ENCODE data around the gene BTC. TPM values are rescaled to one million over a fixed set of nuclear protein-coding genes. Genes with fewer than 3 reads are reported as not detected.

The BTC gene
- 4.5 TPM in 2 replicates for total RNA-seq (2021)
- Bru-seq, nascent RNA, result percentile 42 among the genes with signal in this experiment
- percentile 46 among the genes with signal in this experiment for BruChase-seq, experiment 1, labeled RNA remaining after a 2-hour chase
- BruChase-seq, experiment 2, labeled RNA remaining after a 6-hour chase, result percentile 36 among the genes with signal in this experiment
- long read RNA-seq, partial matches to known transcripts, result 0 of 6 reads
- long read RNA-seq, other reads (novel, unspliced or antisense), result 4 of 6 reads

GRCh38 chr4:74794382-74795010, at the start of gene BTC:
TSS of gene BTC (minus strand) at chr4:74794523. CDS start at chr4:74794325, 198 bp downstream.
- Histone ChIP-seq H3K9me3 (ENCODE audit: insufficient read depth, low read depth) (no peaks in the 10 kb centered on the region), H3K27ac (peak within 1 kb of the TSS; percentile 79), H3K36me3 (ENCODE audit: low read depth) (no peaks in the 10 kb centered on the region), H3K27me3 (ENCODE audit: insufficient read depth, low read depth) (no peaks in the 10 kb centered on the region), H3F3A (ENCODE audit: insufficient read depth, low read depth) (no peaks in the 10 kb centered on the region), H3K4me3 (peak within 1 kb of the TSS; percentile 91), H3K79me2 (ENCODE audit: low read depth) (no peaks in the 10 kb centered on the region), H3K4me1 (replicated peaks; ENCODE audit: insufficient read depth) (peaks cover 11% of the 10 kb centered on the region), H3K4me2 (peak within 1 kb of the TSS; percentile 83), H2AFZ (peak within 1 kb of the TSS; percentile 86), H3K9me2 (ENCODE audit: insufficient read depth) (no peaks in the 10 kb centered on the region), H4K20me1 (ENCODE audit: insufficient read depth) (no peaks in the 10 kb centered on the region)
- TF ChIP-seq CTCF (conservative IDR thresholded peaks at IDR 0.05) (peak; percentile 66), EZH2 (IDR thresholded peaks at IDR 0.05; ENCODE audit: low read depth) (no peak)
- CTCF ChIA-PET, result interaction anchor here (0.6 to 1.4 kb wide), 2 partner anchors 112 to 119 kb away, joined by 10 to 12 read pairs; no protein-coding TSS in a partner anchor
- DNase-seq, result peak; percentile 55 to 60
- intact Hi-C loops (cut with micrococcal nuclease; ENCODE audit: unreplicated experiment), result loop anchor here (1.0 to 10.0 kb wide), 3 partner anchors 112 to 474 kb away; no protein-coding TSS in a partner anchor
- POLR2A ChIA-PET (ENCODE audit: unreplicated experiment), result no interaction called here
- no TSS peak for BruUV-seq (replicated peaks)

- no peaks in the 10 kb centered on the region for H3K79me2 ChIP-seq (ENCODE audit: low read depth)
- DNase-seq, result no peak
- no peaks in the 10 kb centered on the region for H3K27me3 ChIP-seq (ENCODE audit: insufficient read depth, low read depth)
- TF ChIP-seq EZH2 (IDR thresholded peaks at IDR 0.05; ENCODE audit: low read depth), result no peak
- TF ChIP-seq CTCF (conservative IDR thresholded peaks at IDR 0.05), result no peak
- no peaks in the 10 kb centered on the region for H4K20me1 ChIP-seq (ENCODE audit: insufficient read depth)
- no TSS peak for BruUV-seq (replicated peaks)
- no peaks in the 10 kb centered on the region; the same call in 1 of the 2 replicates for H3K4me1 ChIP-seq (replicated peaks; ENCODE audit: insufficient read depth)
- no peaks in the 10 kb centered on the region for H3K9me3 ChIP-seq (ENCODE audit: insufficient read depth, low read depth)
- no peaks in the 10 kb centered on the region for H3F3A ChIP-seq (ENCODE audit: insufficient read depth, low read depth)
- no peaks in the 10 kb centered on the region for H3K36me3 ChIP-seq (ENCODE audit: low read depth)
- no peak overlapping the region for H3K4me3 ChIP-seq
- POLR2A ChIA-PET (ENCODE audit: unreplicated experiment), result no interaction called here
- CTCF ChIA-PET, result no interaction called here
- no peaks in the 10 kb centered on the region for H3K9me2 ChIP-seq (ENCODE audit: insufficient read depth)
- H3K4me2 ChIP-seq, result no peak overlapping the region
- H2AFZ ChIP-seq, result no peak overlapping the region
- no peak overlapping the region for H3K27ac ChIP-seq
- intact Hi-C loops (cut with micrococcal nuclease; ENCODE audit: unreplicated experiment), result no loop called here
These were observed 46.7 kb upstream of the BTC start for GRCh38 chr4:74840936-74841509.

GRCh38 chr4:74838746-74839370, 44.5 kb upstream of the BTC start:
- POLR2A ChIA-PET (ENCODE audit: unreplicated experiment), result interaction anchor here (0.5 kb wide), 1 partner anchor 881 kb away, joined by 8 read pairs; no protein-coding TSS in a partner anchor
- H3F3A ChIP-seq (ENCODE audit: insufficient read depth, low read depth), result no peaks in the 10 kb centered on the region
- DNase-seq, result peak in 1 of 2 experiments; percentile 70
- no peak overlapping the region for H2AFZ ChIP-seq
- intact Hi-C loops (cut with micrococcal nuclease; ENCODE audit: unreplicated experiment), result no loop called here
- no peaks in the 10 kb centered on the region for H3K79me2 ChIP-seq (ENCODE audit: low read depth)
- no peak for TF ChIP-seq CTCF (conservative IDR thresholded peaks at IDR 0.05)
- no peak for TF ChIP-seq EZH2 (IDR thresholded peaks at IDR 0.05; ENCODE audit: low read depth)
- H3K4me1 ChIP-seq (replicated peaks; ENCODE audit: insufficient read depth), result no peaks in the 10 kb centered on the region; the same call in 1 of the 2 replicates
- H3K9me2 ChIP-seq (ENCODE audit: insufficient read depth), result no peaks in the 10 kb centered on the region
- CTCF ChIA-PET, result no interaction called here
- H3K36me3 ChIP-seq (ENCODE audit: low read depth), result no peaks in the 10 kb centered on the region
- peak overlapping the region; percentile 26; the same call in 1 of the 2 replicates for H3K4me2 ChIP-seq
- no peaks in the 10 kb centered on the region for H4K20me1 ChIP-seq (ENCODE audit: insufficient read depth)
- BruUV-seq (replicated peaks), result no TSS peak
- H3K27ac ChIP-seq, result no peak overlapping the region
- no peak overlapping the region for H3K4me3 ChIP-seq
- no peaks in the 10 kb centered on the region for H3K27me3 ChIP-seq (ENCODE audit: insufficient read depth, low read depth)
- no peaks in the 10 kb centered on the region for H3K9me3 ChIP-seq (ENCODE audit: insufficient read depth, low read depth)
